ENCODE data around the gene SOHLH1.
"Not testable (repeated sequence)": the region's sequence is repeated elsewhere in the genome, so short reads cannot be mapped to it uniquely, and the experiment has no call there.

Gene SOHLH1

DNA sequence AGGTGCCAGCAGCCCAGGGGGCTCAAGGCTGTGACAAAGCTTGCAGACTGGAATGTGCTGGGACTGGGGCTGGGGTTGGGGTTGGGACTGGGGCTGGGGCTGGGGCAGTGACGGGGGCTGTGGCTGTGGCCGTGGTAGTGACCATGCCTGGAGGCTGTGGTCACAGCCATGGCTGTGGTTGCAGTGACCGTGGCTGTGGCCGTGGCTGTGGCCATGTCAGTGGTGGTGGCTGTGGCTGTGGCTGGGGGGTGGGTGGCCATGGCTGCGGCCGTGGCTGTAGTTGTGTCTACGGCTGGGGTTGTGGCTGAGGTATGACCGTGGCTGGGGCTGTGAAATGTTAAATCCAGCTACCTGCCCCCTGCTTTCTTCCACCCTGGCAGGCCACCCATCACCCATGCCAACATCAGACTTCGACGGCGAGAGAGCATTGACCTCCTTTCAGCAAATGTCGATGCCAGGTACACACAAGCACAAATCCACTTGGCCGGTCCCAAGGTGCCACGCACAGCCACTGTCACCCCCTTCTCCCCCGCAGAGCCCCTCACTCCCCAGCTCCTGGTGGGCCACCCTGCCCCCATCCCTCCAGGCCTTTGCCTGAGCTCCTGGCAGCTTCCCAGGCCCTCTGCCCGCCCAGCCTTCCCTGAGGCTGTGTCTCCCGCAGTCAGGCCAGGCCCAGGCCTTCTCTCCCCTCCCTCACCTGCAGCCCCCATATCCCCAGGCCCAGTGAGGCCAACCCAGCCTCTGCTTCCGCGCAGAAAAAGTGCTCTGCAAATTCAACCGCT, 20.9 kb downstream of the SOHLH1 start:
- no peaks in the 10 kb centered on the region for H3K36me3 ChIP-seq
- TF ChIP-seq, protein P1, sequence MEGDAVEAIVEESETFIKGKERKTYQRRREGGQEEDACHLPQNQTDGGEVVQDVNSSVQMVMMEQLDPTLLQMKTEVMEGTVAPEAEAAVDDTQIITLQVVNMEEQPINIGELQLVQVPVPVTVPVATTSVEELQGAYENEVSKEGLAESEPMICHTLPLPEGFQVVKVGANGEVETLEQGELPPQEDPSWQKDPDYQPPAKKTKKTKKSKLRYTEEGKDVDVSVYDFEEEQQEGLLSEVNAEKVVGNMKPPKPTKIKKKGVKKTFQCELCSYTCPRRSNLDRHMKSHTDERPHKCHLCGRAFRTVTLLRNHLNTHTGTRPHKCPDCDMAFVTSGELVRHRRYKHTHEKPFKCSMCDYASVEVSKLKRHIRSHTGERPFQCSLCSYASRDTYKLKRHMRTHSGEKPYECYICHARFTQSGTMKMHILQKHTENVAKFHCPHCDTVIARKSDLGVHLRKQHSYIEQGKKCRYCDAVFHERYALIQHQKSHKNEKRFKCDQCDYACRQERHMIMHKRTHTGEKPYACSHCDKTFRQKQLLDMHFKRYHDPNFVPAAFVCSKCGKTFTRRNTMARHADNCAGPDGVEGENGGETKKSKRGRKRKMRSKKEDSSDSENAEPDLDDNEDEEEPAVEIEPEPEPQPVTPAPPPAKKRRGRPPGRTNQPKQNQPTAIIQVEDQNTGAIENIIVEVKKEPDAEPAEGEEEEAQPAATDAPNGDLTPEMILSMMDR (IDR thresholded peaks at IDR 0.05; ENCODE audit: low read depth, low read length): no peak
- no peak overlapping the region for H3K27ac ChIP-seq
- DNase-seq: no peak
- H3K4me3 ChIP-seq (ENCODE audit: low read depth, low read length): no peak overlapping the region
- H3K27me3 ChIP-seq (ENCODE audit: insufficient read depth, low read depth, severe bottlenecking): no peaks in the 10 kb centered on the region
- H3K9me3 ChIP-seq (ENCODE audit: severe bottlenecking): no peaks in the 10 kb centered on the region

DNA sequence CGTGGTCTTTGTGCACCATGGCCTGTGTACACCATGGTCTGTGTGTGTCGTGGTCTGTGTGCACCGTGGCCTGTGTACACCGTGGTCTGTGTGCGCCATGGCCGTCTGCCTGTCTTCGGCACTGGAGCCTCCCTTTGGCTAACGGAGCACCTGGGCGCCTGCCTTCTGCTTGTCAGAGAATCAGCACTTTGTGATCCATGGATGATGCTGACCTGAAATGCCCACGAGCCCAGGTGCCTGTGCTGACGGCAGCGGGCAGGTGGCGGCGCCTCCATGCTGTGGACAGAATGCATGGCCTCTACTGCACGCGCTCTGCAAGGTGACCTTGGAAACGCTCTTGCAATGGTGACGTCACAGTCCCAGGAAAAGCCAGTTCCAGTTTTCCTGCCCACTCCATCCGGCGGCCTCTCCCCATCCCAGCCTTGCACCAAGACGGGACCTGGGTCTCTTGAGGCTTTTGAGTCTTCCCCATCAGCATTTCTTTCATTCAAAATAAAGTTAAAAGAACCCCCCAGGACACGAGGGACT, 21.6 kb downstream of the SOHLH1 start:
- H3K27me3 ChIP-seq (ENCODE audit: insufficient read depth, low read depth, severe bottlenecking): no peaks in the 10 kb centered on the region
- no peak overlapping the region for H3K27ac ChIP-seq
- no peak overlapping the region for H3K4me3 ChIP-seq (ENCODE audit: low read depth, low read length)
- no peaks in the 10 kb centered on the region for H3K9me3 ChIP-seq (ENCODE audit: severe bottlenecking)
- DNase-seq: no peak
- no peaks in the 10 kb centered on the region for H3K36me3 ChIP-seq
- TF ChIP-seq, protein P1 (IDR thresholded peaks at IDR 0.05; ENCODE audit: low read depth, low read length): no peak

DNA sequence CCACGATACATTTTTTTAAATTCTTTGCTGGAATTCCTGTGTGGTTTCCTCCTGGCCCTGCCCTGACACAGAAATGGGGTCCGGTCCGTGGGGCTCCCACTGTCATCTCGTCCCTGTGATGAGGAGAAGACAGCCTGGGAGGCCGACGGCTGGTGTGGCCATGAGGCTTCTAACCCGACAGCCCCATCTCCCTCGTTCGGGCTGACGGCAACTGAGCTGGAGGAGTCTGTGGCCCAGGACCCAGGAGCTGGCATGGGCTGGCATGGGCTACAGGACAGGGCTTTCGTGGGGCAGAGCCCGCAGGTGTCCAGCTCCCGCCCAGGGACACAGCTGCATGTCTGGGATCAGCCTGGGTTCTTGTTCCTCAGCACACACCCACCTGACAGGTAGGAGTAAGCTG, 22.4 kb downstream of the SOHLH1 start:
- Histone ChIP-seq H3K27ac (no peak overlapping the region), H3K36me3 (no peaks in the 10 kb centered on the region), H3K4me3 (ENCODE audit: low read depth, low read length) (no peak overlapping the region), H3K27me3 (ENCODE audit: insufficient read depth, low read depth, severe bottlenecking) (no peaks in the 10 kb centered on the region), H3K9me3 (ENCODE audit: severe bottlenecking) (no peaks in the 10 kb centered on the region)
- DNase-seq: no peak
- TF ChIP-seq, protein P1 (IDR thresholded peaks at IDR 0.05; ENCODE audit: low read depth, low read length): no peak

DNA sequence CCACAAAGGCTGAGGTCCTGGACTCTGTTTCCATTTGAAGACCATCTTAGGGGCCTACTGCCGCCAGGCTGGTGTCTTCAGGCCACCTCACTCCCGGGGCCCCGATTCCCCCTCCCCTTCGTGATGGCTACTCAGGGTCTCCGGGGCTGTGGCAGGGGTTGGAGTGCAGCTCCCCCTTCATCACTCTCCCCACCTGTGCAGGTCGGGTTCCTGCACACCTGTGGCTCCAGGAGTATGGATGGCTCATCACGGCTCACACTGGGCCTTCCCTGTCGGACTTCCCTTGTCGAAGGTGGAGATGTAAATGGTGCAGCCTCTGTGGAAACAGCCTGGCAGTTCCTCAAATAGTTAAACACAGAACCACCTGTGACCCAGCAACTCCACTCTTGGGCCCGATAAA, 24.3 kb downstream of the SOHLH1 start:
- TF ChIP-seq, protein P1 (IDR thresholded peaks at IDR 0.05; ENCODE audit: low read depth, low read length): no peak
- DNase-seq: no peak
- H3K36me3 ChIP-seq: no peaks in the 10 kb centered on the region
- H3K27me3 ChIP-seq (ENCODE audit: insufficient read depth, low read depth, severe bottlenecking): no peaks in the 10 kb centered on the region
- no peaks in the 10 kb centered on the region for H3K9me3 ChIP-seq (ENCODE audit: severe bottlenecking)
- no peak overlapping the region for H3K4me3 ChIP-seq (ENCODE audit: low read depth, low read length)
- no peak overlapping the region for H3K27ac ChIP-seq

DNA sequence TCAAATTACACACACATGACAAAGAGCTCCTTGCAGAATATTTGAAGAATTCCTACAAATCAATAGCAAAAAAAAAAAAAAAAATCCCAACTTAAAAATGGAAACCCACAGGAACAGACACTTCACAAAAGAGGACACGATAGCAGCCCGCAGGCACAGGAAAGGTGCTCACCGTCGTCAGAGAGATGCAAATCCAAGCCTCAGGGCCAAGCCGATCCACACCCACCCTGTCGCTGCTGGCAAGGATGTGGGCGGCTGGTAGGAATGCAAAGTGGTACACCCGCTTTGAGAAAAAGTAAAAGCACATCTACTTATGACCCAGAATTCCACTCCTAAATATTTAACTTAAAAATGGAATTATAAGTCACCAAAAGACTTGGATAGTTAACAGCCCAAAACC, 25.3 kb downstream of the SOHLH1 start:
- Histone ChIP-seq H3K9me3 (ENCODE audit: severe bottlenecking) (no peaks in the 10 kb centered on the region), H3K27me3 (ENCODE audit: insufficient read depth, low read depth, severe bottlenecking) (no peaks in the 10 kb centered on the region), H3K4me3 (ENCODE audit: low read depth, low read length) (no peak overlapping the region), H3K27ac (no peak overlapping the region), H3K36me3 (no peaks in the 10 kb centered on the region)
- no peak for DNase-seq
- TF ChIP-seq, protein P1 (IDR thresholded peaks at IDR 0.05; ENCODE audit: low read depth, low read length): no peak

DNA sequence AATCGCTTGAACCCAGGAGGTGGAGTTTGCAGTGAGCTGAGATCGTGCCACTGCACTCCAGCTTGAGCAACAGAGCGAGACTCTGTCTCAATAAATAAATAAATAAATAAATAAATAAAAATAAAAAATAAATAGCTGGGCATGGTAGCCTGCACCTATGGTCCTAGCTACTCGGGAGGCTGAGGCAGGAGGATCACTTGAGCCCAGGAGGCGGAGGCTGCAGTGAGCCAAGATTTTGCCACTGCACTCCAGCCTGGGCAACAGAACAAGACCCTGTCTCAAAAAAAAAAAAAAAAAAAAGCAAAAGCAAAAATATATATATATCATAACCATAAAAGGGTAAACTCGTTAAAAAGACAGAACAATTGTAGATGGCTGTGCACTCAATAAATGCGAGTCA, 26.5 kb downstream of the SOHLH1 start:
- not testable (repeated sequence) for H3K27me3 ChIP-seq (ENCODE audit: insufficient read depth, low read depth, severe bottlenecking)

More for the DNA sequence above, 26.5 kb downstream of the SOHLH1 start:
- not testable (repeated sequence) for DNase-seq; H3K4me3 ChIP-seq (ENCODE audit: low read depth, low read length); H3K27ac ChIP-seq; H3K9me3 ChIP-seq (ENCODE audit: severe bottlenecking); H3K36me3 ChIP-seq
